Retinal pigment epithelial cell (primary cell): ENCODE measurements around the gene CFAP46.

Source experiments
- DNase-seq: peaks from one replicate; pipeline ENCODE4 v3.0.0-alpha.2; 2010; ENCODE audit warnings: low read depth
- H3K4me3 ChIP-seq: 2 replicates; pipeline ENCODE4 v1.5.1; 2011; ENCODE audit warnings: mild to moderate bottlenecking, low read length, control low read depth, moderate library complexity
- TF ChIP-seq, protein P1 (sequence below): conservative IDR thresholded peaks from 2 replicates; pipeline ENCODE4 v1.5.1; 2011; ENCODE audit warnings: low read depth, low read length, control low read depth, inconsistent platforms

The CFAP46 gene

DNA sequence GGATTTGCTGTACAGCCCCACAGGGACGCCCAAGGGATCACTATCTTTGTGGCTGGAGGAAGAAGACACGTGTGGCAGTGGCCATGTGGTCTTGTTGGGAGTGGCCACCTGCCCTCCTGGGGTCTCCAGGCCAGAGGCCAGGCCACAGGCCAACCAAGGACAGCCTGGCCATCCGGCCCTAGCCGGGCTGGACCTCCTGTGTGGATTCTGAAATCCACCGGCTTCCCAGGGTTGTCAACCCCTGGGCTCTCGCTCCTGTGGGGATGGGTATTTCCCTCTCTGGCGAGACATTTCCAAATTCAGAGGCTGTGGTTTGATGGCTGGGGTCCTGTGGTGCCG is 31.5 kb upstream of the CFAP46 start:
- TF ChIP-seq, protein P1, sequence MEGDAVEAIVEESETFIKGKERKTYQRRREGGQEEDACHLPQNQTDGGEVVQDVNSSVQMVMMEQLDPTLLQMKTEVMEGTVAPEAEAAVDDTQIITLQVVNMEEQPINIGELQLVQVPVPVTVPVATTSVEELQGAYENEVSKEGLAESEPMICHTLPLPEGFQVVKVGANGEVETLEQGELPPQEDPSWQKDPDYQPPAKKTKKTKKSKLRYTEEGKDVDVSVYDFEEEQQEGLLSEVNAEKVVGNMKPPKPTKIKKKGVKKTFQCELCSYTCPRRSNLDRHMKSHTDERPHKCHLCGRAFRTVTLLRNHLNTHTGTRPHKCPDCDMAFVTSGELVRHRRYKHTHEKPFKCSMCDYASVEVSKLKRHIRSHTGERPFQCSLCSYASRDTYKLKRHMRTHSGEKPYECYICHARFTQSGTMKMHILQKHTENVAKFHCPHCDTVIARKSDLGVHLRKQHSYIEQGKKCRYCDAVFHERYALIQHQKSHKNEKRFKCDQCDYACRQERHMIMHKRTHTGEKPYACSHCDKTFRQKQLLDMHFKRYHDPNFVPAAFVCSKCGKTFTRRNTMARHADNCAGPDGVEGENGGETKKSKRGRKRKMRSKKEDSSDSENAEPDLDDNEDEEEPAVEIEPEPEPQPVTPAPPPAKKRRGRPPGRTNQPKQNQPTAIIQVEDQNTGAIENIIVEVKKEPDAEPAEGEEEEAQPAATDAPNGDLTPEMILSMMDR: no peak
- H3K4me3 ChIP-seq: no peak overlapping the region
- no peak for DNase-seq

DNA sequence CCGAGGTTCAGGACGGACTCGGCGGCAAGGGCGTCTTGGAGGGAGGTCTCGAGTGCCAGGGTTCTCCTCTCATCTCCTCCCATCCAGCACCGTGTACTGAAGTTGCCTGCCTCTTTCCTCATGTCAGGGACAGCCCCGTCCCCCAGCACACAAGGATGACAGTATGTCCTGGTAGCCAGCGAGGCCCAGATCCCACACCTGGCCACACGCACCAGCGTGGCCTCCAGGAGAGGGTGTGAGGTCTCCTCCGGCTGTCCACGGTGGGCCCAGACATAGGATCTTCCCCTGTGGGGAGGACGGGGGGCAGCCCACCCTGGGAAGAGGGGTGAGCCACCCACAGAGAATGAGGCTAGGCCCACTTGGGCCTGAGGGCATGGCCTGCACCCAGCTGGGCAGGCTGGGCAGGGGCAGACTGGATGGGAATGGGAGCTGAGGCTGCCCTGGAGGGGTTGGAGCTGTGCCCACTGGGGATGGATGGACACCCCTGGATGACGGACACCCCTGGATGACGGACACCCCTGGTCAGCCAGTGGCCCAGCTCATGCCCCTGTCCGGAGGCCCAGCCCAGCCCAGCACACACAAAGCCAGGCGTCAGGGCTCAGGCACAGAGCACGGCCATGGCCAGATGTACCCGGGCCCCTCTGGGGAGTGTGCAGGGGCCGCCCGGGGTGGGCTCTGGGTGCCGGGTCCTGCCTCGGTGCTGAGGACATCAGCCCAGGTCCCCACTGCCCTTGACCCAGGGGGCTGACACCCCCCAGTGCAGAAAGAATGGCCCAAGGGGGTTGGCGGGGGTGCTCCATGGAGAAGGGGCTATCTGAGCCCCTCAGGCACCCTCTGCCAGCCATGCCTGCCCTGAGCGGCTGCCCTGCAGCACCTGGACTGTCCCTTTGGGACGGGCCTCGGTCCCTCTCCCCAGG is 30.9 kb upstream of the CFAP46 start:
- TF ChIP-seq, protein P1: no peak
- no peak overlapping the region for H3K4me3 ChIP-seq
- DNase-seq: no peak

DNA sequence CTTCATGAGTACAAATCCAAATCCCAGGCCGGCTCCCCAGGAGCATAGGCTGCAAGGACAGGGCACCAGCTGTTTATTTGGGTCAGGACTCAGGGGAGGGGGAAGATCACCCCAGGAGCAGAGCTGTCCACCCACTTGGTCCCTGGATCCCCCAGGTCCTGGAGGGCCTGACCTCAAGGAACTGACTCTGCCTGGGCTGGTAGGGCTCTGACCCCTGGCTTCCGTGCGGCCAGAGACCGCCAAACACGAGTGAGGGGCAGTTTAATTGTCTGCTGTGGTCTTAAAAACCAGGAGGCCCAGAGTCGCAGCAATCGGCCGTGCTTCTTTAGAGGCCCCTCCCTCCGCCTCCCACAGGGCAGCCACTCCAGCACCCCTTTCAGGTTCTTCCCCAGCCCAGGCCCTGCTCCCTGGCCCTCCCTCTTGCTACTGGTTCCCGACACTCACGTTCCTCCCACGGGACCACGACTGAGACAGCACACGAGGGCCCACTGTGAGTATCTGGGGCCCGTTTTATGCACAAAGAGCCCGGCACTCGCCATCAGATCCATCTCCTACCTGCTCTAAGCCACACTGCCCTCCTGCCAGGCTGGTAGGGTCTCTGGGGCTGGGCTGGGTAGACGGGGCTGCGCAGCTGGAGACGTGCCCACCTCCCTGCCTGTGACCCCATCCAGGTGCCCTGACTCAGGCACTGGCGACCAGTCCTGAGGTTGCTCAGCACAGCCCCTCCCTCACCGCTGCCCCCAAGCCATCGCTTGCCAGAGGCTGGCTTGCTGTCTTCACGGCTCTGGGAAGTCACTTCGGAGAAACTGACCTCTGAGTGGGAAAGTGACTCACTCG is 30.0 kb upstream of the CFAP46 start:
- no peak overlapping the region for H3K4me3 ChIP-seq
- TF ChIP-seq, protein P1: no peak
- no peak for DNase-seq

DNA sequence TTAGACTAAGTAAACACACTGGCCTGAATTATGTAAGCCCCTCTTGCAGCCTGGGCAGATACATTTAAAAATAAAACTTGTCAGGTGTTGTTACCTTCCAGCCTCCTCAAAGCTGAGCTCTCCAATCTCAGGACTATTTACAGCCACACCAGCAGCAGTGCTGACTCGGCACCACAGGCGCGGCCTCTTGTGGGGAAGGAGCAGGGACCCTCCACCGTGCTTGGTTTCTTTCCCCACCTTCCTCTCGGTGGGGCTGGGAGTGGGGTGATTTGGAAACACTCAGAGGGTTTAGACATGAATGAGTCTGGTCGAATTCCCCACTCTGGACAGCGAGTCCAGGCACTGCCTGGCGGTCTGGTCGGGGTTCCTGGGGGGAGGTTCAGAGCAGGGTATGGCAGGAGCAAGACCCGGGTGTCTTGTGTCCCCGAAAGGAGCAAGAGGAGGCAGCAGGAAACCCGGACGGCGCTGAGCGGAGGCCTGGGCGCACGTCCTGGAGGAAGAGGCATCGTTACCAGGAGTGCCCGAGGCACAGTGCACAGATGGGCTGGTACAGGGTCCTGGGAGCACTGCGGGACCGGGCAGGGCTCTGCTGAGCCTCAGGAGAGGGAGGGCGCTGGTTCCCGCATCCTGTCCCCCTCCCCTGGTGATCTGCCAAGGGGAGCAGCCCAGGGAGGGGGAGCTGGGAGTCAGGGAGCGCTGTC is 29.2 kb upstream of the CFAP46 start:
- TF ChIP-seq, protein P1: no peak
- no peak overlapping the region for H3K4me3 ChIP-seq
- DNase-seq: no peak

DNA sequence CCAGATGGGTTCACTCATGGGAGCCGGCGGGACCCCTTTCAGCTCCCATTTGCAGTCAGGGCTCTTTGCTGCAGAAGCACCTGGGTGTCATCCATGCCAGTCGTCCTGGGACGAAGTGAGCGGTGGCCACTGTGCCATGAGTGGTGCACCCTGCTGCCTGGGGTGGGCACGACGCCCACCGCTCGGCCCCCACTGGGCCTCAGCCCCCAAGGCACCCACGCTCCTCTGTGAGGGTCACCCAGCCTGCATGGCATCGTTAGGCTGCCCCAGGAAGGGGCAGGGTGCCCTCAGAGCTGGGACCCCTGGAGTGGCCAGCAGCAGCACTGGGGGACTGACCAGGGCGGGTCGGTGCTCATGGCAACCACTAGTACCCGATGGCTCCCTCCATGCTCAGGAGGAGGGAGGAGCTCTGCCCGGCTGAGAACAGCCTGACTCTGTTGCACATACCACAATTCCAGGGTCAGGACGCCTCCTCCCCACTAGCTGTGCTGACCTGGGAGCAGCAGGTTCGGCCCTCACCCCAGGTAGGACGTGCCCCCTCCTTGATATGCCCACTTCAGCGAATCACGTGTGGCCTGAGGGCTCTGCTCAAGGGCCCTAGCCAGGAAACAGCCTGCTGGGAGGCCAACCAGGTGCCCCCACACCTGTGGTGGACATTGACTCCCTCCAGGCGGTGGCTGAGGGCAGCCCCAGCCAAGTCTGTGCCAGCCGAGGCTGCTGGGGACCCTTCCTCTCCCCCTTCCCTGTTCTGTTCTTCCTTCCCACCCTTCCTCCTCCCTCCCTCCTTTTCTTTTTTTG is 28.5 kb upstream of the CFAP46 start:
- TF ChIP-seq, protein P1: no peak
- DNase-seq: no peak

DNA sequence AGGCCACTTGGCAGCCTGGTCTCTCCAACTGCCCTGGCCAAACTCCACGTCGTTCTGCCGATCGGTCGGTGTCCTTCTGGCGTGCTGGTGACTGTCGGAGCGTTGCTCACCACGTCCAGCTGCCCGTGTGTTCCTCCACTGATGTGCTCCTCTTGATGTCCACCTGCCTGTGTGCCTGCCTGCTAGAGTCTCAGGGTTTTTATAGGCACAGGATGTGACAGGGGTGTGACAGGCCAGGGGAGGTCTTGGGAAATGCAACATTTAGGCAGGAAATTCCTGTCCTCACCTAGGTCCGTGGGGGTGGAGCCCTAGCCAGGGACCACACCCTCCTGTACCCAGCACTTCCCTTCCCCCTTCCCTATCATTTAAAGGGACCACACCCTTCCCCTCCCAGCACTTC is 25.2 kb upstream of the CFAP46 start:
- no peak for DNase-seq
- no peak overlapping the region for H3K4me3 ChIP-seq
- TF ChIP-seq, protein P1: no peak

More for the DNA sequence above, 28.5 kb upstream of the CFAP46 start:
- H3K4me3 ChIP-seq: no peak overlapping the region
